IPS-NIHi11 (cell line): Measurements from ENCODE around the gene ALS2.
"Not testable (repeated sequence)": the region's sequence is repeated elsewhere in the genome, so short reads cannot be mapped to it uniquely, and the experiment has no call there.

ENCODE experiments used
- DNase-seq: peaks from one replicate; pipeline ENCODE4 v3.0.0; 2012; ENCODE audit warnings: mixed read lengths, low spot score

The ALS2 gene

DNA sequence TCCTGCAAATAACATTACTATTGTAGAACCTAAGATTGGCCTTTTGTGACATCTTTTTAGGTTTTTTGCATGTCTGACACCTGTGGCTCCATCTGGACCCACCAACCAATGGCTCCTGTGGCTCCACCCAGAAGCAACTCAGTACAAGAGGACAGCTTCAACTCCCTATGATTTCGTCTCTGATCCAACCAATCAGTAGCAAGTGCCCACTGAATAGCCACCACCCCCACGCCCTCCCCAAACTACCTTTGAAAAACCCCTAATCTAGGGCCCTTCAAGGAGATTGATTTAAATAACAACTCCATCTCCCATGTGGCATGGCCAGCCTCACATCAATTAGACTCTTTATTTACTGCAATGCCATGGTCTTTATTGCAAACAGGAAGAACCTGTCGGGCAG is 105.9 kb downstream of the ALS2 start:
- DNase-seq: no peak

- no peak for DNase-seq
Observed at GRCh38 chr2:201674298-201674697, 106.4 kb downstream of the ALS2 start.

GRCh38 chr2:201673546-201673945 is 107.2 kb downstream of the ALS2 start:
- DNase-seq: no peak

- not testable (repeated sequence) for DNase-seq
Observed at GRCh38 chr2:201671205-201671604, 109.5 kb downstream of the ALS2 start.

DNA sequence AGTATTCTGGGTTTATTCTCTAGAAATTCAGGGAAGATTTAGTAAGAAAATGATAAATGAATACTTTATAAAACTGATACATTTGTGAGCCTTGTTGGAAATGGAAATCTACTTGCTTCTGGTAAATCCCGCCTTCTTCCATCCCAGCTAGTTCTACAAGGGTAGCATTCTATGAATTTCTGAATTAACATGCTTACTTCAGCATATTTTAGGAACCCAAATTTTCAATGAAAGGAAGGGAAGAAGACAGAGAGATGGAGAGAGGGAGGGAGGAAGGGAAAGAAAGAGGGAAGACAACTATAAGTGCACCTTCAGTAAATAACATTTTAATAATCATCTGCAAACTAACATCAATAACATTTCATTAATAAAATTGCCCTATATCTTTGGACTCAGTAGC is 110.9 kb downstream of the ALS2 start:
- no peak for DNase-seq

DNA sequence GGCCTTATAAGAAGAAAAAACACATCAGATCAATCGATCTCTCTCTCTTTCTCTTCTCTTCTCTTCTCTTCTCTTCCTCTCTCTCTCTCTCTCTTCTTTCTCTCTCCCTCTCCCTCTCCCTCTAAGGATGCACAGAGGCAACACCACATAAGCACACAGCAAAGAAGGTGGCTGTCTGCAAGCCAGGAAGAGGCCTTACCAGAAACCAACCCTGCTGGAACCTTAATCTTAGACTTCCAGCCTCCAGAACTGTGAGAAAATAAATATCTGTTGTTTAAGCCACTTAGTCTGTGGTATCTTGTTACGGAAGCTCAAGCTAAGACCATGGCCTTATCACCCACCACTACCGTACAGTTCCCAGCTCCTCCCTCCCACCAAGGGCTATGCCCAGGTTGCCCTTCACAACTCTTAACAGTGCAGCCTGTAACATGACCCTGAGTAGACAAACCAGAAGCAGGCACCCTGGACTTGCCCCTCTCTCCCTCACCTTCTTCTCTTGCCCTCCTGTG is 112.3 kb downstream of the ALS2 start:
- no peak for DNase-seq

- DNase-seq: no peak
Observed at GRCh38 chr2:201664334-201664733, 116.4 kb downstream of the ALS2 start.

- DNase-seq: no peak
Observed at GRCh38 chr2:201661366-201661765, 119.4 kb downstream of the ALS2 start.

DNA sequence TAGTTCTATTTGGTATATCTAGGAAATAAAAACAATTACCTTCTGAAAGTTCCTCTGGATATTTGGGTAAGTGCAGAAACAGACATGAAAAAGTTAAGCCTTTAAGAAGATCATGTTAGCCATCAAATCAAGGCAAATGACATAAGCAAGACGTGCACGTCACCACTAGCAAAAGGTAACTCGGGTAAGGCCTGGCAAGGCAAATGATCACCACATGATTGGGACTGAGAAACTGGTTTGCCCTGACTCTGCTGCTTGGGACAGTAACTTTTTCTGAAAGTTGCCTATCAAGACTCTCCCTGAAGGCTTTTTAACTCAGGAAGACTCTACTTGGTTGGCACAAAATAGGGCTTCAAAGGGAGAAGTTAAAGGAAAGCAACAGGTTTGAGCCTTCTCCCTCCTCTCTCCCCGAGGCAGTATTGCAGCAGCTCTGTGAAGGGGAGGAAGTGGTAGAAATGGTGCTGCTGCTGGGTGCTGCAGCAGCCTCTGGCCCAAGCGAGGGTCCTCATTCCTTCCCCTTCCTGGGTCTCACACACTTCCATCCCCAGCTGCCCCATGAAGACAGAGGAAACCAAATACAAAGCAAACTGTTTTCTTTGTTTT is 120.3 kb downstream of the ALS2 start:
- no peak for DNase-seq

DNA sequence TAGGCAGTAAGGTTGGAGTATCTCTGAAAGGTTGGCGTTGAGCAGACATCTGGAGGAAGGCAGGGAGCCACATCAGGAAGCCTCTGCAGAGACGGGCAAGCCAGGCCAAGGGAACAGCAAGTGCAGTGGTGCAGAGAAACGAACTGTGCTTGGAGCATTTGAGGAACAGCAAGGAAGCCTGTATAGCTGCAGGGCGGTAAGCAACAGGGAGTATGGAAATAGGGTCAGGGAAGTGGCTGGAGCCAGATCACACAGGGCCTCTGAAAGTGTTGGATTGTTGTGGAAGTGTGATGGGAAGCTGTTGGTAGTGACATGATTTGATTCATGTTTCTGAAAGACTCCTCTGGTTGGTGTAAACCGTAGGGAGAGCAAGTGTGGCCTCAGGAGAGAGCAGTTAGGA is 124.0 kb downstream of the ALS2 start:
- DNase-seq: no peak

- no peak for DNase-seq
Observed at GRCh38 chr2:201656102-201656501, 124.6 kb downstream of the ALS2 start.

GRCh38 chr2:201654616-201655384 is 125.9 kb downstream of the ALS2 start:
- DNase-seq: no peak

GRCh38 chr2:201653221-201653620 is 127.5 kb downstream of the ALS2 start:
- DNase-seq: no peak
